ENCODE measurements around the gene EML5. TPM values are rescaled to one million over a fixed set of nuclear protein-coding genes. Genes with fewer than 3 reads are reported as not detected.

Gene EML5
- total and polyA plus RNA-seq, 12 donors = 0.04 to 0.44 (median 0.19) TPM

DNA sequence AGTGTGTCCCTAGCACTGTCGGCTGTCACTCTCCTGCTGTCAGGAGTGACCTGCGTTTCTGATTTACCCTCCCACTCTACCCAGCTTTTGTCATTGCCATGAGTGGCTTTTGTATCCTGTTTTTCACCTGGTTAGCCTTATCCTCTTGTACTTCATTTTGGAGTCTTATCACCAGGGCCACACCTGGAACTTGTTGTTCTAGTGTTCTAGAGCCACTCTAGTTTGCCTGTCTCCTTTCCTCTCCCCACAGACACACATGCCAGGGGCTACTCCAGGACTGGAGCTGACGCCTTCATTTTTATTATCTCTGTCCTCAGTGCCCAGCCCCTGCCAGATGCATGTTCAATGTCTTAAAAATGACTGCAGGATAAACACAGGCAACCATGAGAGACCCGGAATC lies 195.7 kb downstream of the EML5 start:
- Histone ChIP-seq H3K27ac (no peak overlapping the region), H3K4me3 (no peak overlapping the region), H3K36me3 (peaks cover 0 to 100% (median 30%) of the 10 kb centered on the region in 9 donors), H3K27me3 (no peaks in the 10 kb centered on the region), H3K4me1 (no peaks in the 10 kb centered on the region), H3K9me3 (no peaks in the 10 kb centered on the region)
- DNase-seq = no peak
- TF ChIP-seq, protein P1, sequence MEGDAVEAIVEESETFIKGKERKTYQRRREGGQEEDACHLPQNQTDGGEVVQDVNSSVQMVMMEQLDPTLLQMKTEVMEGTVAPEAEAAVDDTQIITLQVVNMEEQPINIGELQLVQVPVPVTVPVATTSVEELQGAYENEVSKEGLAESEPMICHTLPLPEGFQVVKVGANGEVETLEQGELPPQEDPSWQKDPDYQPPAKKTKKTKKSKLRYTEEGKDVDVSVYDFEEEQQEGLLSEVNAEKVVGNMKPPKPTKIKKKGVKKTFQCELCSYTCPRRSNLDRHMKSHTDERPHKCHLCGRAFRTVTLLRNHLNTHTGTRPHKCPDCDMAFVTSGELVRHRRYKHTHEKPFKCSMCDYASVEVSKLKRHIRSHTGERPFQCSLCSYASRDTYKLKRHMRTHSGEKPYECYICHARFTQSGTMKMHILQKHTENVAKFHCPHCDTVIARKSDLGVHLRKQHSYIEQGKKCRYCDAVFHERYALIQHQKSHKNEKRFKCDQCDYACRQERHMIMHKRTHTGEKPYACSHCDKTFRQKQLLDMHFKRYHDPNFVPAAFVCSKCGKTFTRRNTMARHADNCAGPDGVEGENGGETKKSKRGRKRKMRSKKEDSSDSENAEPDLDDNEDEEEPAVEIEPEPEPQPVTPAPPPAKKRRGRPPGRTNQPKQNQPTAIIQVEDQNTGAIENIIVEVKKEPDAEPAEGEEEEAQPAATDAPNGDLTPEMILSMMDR (IDR thresholded peaks at IDR 0.05) = no peak
- intact Hi-C loops (cut with DNase I) = no loop called here
- no peak for ATAC-seq
- WGBS, 2 donors = 89 to 90% methylated on average over 4 of the region's 4 CpGs

DNA sequence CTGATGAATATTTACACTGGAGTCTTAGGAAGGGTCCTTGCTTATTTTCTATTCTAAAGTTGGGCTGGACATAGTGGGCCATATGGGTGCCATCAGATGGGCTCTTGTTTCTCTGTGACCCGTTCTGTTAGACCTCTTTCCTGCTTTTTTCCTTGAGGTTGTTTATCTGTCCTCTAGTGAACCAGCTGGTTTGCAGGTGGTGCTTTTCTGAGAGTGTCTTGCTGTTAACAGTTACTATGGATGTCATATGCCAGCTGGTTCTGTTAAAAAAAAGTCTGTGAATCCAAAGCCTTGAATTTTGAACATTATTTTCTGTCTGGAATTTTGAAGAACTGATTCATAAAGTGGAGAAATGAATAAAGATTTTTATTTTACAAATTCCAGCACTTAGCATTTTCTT lies 200.7 kb downstream of the EML5 start:
- DNase-seq (no peak), ATAC-seq (no peak)
- TF ChIP-seq, protein P1 (IDR thresholded peaks at IDR 0.05) = no peak
- Histone ChIP-seq H3K36me3 (peaks cover 0 to 100% (median 22%) of the 10 kb centered on the region in 9 donors), H3K27ac (no peak overlapping the region), H3K4me3 (no peak overlapping the region), H3K4me1 (no peaks in the 10 kb centered on the region), H3K27me3 (no peaks in the 10 kb centered on the region), H3K9me3 (no peaks in the 10 kb centered on the region)
- 50 to 56% methylated on average over 1 of the region's 1 CpG for WGBS, 2 donors
- intact Hi-C loops (cut with DNase I) = no loop called here

DNA sequence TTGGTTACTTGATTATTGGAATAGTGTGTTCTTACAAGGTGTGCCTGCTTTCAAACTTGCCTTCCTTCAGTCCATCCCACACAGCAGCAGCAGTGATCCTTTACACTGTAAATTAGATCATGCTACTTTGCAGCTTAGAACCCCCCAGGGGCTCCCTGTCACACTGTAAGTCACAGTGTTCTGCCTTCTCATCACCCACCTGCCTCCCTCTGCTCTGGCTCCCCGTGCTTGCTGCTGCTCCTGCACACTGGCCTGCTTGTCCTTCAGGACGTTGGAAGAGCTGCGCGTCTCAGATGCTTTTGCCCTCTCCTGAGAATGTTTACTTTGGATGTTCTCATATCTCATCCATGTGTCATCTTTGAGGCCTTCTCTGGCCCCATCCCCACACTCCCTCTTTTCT lies 202.6 kb downstream of the EML5 start:
- intact Hi-C loops (cut with DNase I) = no loop called here
- no peaks in the 10 kb centered on the region for H3K4me1 ChIP-seq
- no peak overlapping the region for H3K4me3 ChIP-seq
- 57 to 67% methylated on average over 4 of the region's 4 CpGs for WGBS, 2 donors
- no peak for DNase-seq
- TF ChIP-seq, protein P1 (IDR thresholded peaks at IDR 0.05) = no peak
- H3K27me3 ChIP-seq = no peaks in the 10 kb centered on the region
- H3K9me3 ChIP-seq = no peaks in the 10 kb centered on the region
- H3K27ac ChIP-seq = no peak overlapping the region
- H3K36me3 ChIP-seq = peaks cover 0 to 100% (median 22%) of the 10 kb centered on the region in 9 donors
- no peak for ATAC-seq

DNA sequence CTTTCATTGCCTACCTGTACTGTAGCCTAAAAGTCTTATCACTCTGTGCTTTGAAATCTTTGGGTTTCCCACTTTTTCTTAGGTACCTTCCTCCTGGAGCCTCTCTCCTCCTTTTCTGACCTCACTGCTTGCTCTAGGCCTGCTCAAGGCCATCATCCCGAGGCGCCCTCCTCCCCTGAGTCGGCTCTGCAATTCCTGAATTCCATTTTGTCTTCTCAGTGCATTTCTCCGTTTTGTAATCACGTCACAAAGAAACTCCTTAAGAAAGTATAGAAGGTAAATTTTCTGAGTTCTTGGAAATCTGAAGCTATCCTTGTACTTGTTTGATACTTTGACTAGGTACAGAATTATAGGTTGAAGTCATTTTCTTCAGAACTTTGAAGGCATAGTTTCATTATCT lies 204.7 kb downstream of the EML5 start:
- 88 to 97% methylated on average over 5 of the region's 5 CpGs for WGBS, 2 donors
- intact Hi-C loops (cut with DNase I) = no loop called here
- peaks cover 0 to 99% (median 22%) of the 10 kb centered on the region in 9 donors for H3K36me3 ChIP-seq

More for the DNA sequence above, 204.7 kb downstream of the EML5 start:
- Histone ChIP-seq H3K9me3 (no peaks in the 10 kb centered on the region), H3K27me3 (no peaks in the 10 kb centered on the region), H3K4me1 (no peaks in the 10 kb centered on the region), H3K4me3 (no peak overlapping the region), H3K27ac (no peak overlapping the region)
- DNase-seq = no peak
- TF ChIP-seq, protein P1 (IDR thresholded peaks at IDR 0.05) = no peak
- ATAC-seq = no peak
